Hematopoietic multipotent progenitor cell treated with erythropoietin and hydrocortisone succinate and interleukin-3 and kit ligand, for 15 days (in vitro differentiated cells): ENCODE results near the gene FBXW5.
A peak's percentile ranks its signal among the peaks of the same experiment; 100 is the strongest.

ENCODE experiments used
- DNase-seq: peaks from one replicate; pipeline ENCODE4 v3.0.0-alpha.2; 2015; ENCODE audit warnings: low spot score

The FBXW5 gene

GRCh38 chr9:136944519-136945332 is at the start of gene FBXW5, which contains the start of gene C8G:
Gene FBXW5 (minus strand): TSS chr9:136944738. CDS start chr9:136944083, 655 bp downstream.
Gene C8G (plus strand): TSS chr9:136945243. CDS start chr9:136945321, 78 bp downstream.
- DNase-seq = peak; percentile 97

GRCh38 chr9:136992819-136993369 is 48.4 kb upstream of the FBXW5 start:
- DNase-seq = no peak

- DNase-seq = peak; percentile 88
Observed at GRCh38 chr9:136991993-136992818, 47.7 kb upstream of the FBXW5 start, which contains the start of gene PAXX. Gene PAXX (plus strand): TSS chr9:136992422. CDS start chr9:136992444, 22 bp downstream.

GRCh38 chr9:136990242-136990911 is 45.8 kb upstream of the FBXW5 start:
- no peak for DNase-seq

- no peak for DNase-seq
Observed at GRCh38 chr9:136988872-136989271, 44.3 kb upstream of the FBXW5 start.

GRCh38 chr9:136985853-136986252 is 41.3 kb upstream of the FBXW5 start:
- no peak for DNase-seq

- no peak for DNase-seq
Observed at GRCh38 chr9:136985027-136985602, 40.6 kb upstream of the FBXW5 start.

- DNase-seq = no peak
Observed at GRCh38 chr9:136984464-136985026, 40.0 kb upstream of the FBXW5 start.

GRCh38 chr9:136983656-136984314 is 39.2 kb upstream of the FBXW5 start:
- no peak for DNase-seq

GRCh38 chr9:136983167-136983566 is 38.6 kb upstream of the FBXW5 start:
- no peak for DNase-seq

- no peak for DNase-seq
Observed at GRCh38 chr9:136982232-136983051, 37.9 kb upstream of the FBXW5 start, which contains the start of gene LCNL1. Gene LCNL1 (plus strand): TSS chr9:136982993. CDS start chr9:136983587, 594 bp downstream.

- DNase-seq = no peak
Observed at GRCh38 chr9:136981588-136982231, 37.2 kb upstream of the FBXW5 start.

GRCh38 chr9:136980669-136981478 is 36.3 kb upstream of the FBXW5 start:
- no peak for DNase-seq

GRCh38 chr9:136979769-136980587 is 35.4 kb upstream of the FBXW5 start:
- DNase-seq = no peak

- no peak for DNase-seq
Observed at GRCh38 chr9:136978865-136979544, 34.5 kb upstream of the FBXW5 start.

GRCh38 chr9:136978073-136978864 is 33.7 kb upstream of the FBXW5 start:
- DNase-seq = peak; percentile 52
